Measurements from ENCODE around the gene RAE1.

GRCh38 chr20:57319584-57319983, 31.5 kb upstream of the RAE1 start:
- TF ChIP-seq POLR2AphosphoS5 (IDR thresholded peaks at IDR 0.05) = no peak
- no peak for TF ChIP-seq POLR2A (IDR thresholded peaks at IDR 0.05)

Measured in breast epithelium (tissue), 3 donors.